KMS-11 (cell line): ENCODE measurements around the gene WDR18.

ENCODE experiments used
- H2AFZ ChIP-seq: fragments of 200-600 bp; sonication (generic); 2 replicates; pipeline ENCODE4 v1.6.1; 2016; ENCODE audit warnings: antibody characterized with exemption, mixed run types, low read depth
- H3K27ac ChIP-seq: fragments of 200-600 bp; sonication (generic); 2 replicates; pipeline ENCODE4 v1.6.1; 2016; ENCODE audit warnings: mild to moderate bottlenecking, mixed run types
- H3K27me3 ChIP-seq: fragments of 200-600 bp; sonication (generic); 2 replicates; pipeline ENCODE4 v1.6.1; 2017; ENCODE audit warnings: mild to moderate bottlenecking, low read depth, mixed run types, moderate library complexity; ENCODE audit not compliant: insufficient read depth
- H3K36me3 ChIP-seq: fragments of 200-600 bp; sonication (generic); 2 replicates; pipeline ENCODE4 v1.6.1; 2017; ENCODE audit warnings: mild to moderate bottlenecking, mixed run types; ENCODE audit not compliant: insufficient read depth
- H3K4me1 ChIP-seq: fragments of 200-600 bp; sonication (generic); 2 replicates; pipeline ENCODE4 v1.6.1; 2016; ENCODE audit warnings: mild to moderate bottlenecking, low read depth, mixed run types; ENCODE audit not compliant: poor library complexity, severe bottlenecking
- H3K4me2 ChIP-seq: fragments of 200-600 bp; sonication (generic); 2 replicates; pipeline ENCODE4 v1.7.0; 2016; ENCODE audit warnings: mild to moderate bottlenecking, mixed run types
- H3K4me3 ChIP-seq: fragments of 200-600 bp; sonication (generic); IDR thresholded peaks from 2 replicates; pipeline ENCODE4 v1.6.1; 2017; ENCODE audit warnings: low read depth, low read length, mixed read lengths; ENCODE audit not compliant: insufficient read depth
- H3K79me2 ChIP-seq: fragments of 200-600 bp; sonication (generic); 2 replicates; pipeline ENCODE4 v1.6.1; 2016; ENCODE audit warnings: low read depth, mixed run types; ENCODE audit not compliant: insufficient read depth
- H3K9ac ChIP-seq: fragments of 200-600 bp; sonication (generic); 2 replicates; pipeline ENCODE4 v1.6.1; 2016; ENCODE audit warnings: mild to moderate bottlenecking, mixed run types
- H4K20me1 ChIP-seq: fragments of 200-600 bp; sonication (generic); 2 replicates; pipeline ENCODE4 v1.6.1; 2016; ENCODE audit warnings: mild to moderate bottlenecking, mixed run types; ENCODE audit not compliant: insufficient read depth
- TF ChIP-seq, protein P1 (sequence below): fragments of 200-600 bp; sonication (generic); conservative IDR thresholded peaks from 2 replicates; pipeline ENCODE4 v1.6.1; 2017; ENCODE audit warnings: low read depth, mild to moderate bottlenecking, antibody characterized with exemption, low read length, moderate library complexity, mixed read lengths

The WDR18 gene

DNA sequence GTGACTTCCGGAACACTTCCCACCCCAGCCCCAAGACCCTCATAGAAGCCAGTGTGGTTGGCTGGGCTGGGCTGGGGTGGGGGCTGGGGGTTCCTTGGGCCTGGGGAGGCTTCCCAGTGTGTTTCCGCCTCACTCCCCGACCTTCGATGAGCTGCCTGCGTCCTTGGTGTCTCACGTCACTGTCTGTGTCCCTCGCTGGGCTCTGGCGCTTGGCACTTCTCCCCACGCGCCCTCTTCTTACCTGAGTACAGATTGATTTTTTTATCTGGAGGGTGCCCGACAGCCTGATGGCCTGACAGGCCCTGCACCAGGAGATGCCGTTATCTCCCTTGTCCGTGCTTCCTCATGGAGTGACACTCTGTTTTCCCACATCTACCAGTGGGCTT lies 8.5 kb downstream of the WDR18 start:
- no peak overlapping the region for H3K4me2 ChIP-seq
- H3K27ac ChIP-seq: no peak overlapping the region
- H3K27me3 ChIP-seq: peaks cover under 1% of the 10 kb centered on the region; the same call in 1 of the 2 replicates
- H2AFZ ChIP-seq: no peak overlapping the region
- H3K36me3 ChIP-seq: no peaks in the 10 kb centered on the region
- no peak overlapping the region for H3K9ac ChIP-seq
- TF ChIP-seq, protein P1, sequence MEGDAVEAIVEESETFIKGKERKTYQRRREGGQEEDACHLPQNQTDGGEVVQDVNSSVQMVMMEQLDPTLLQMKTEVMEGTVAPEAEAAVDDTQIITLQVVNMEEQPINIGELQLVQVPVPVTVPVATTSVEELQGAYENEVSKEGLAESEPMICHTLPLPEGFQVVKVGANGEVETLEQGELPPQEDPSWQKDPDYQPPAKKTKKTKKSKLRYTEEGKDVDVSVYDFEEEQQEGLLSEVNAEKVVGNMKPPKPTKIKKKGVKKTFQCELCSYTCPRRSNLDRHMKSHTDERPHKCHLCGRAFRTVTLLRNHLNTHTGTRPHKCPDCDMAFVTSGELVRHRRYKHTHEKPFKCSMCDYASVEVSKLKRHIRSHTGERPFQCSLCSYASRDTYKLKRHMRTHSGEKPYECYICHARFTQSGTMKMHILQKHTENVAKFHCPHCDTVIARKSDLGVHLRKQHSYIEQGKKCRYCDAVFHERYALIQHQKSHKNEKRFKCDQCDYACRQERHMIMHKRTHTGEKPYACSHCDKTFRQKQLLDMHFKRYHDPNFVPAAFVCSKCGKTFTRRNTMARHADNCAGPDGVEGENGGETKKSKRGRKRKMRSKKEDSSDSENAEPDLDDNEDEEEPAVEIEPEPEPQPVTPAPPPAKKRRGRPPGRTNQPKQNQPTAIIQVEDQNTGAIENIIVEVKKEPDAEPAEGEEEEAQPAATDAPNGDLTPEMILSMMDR: no peak
- no peak overlapping the region for H3K4me3 ChIP-seq
- H4K20me1 ChIP-seq: no peaks in the 10 kb centered on the region
- H3K79me2 ChIP-seq: no peaks in the 10 kb centered on the region
- H3K4me1 ChIP-seq: peaks cover 22% of the 10 kb centered on the region

DNA sequence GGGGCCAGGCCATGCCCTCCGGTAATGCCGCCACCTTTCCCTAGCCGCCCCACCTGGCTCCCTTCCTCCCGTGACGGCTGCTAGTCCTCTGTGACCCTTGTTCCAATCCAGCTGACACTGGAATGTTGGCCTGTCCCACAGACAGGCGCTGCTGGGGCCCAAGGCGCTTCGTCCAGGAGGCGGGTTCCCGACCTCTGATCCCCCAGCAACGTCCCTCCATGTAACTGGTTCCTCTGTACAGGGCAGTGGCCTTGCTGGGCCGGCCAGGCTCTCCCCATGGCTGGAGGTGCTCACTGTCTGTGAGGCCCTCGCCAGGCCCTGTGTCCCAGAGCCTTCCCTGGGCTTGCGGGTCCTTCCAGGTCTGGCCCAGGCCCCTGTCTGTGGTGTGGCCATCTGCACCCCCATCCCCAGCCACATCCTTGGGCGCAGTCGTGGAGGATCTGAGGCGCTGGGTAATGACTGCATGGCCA lies 9.3 kb downstream of the WDR18 start:
- Histone ChIP-seq H3K79me2 (no peaks in the 10 kb centered on the region), H3K4me3 (no peak overlapping the region), H3K27ac (no peak overlapping the region), H3K4me2 (no peak overlapping the region), H4K20me1 (no peaks in the 10 kb centered on the region), H2AFZ (no peak overlapping the region), H3K36me3 (no peaks in the 10 kb centered on the region), H3K9ac (no peak overlapping the region), H3K27me3 (peaks cover 8% of the 10 kb centered on the region; the same call in 1 of the 2 replicates), H3K4me1 (peaks cover 22% of the 10 kb centered on the region)
- TF ChIP-seq, protein P1: no peak

DNA sequence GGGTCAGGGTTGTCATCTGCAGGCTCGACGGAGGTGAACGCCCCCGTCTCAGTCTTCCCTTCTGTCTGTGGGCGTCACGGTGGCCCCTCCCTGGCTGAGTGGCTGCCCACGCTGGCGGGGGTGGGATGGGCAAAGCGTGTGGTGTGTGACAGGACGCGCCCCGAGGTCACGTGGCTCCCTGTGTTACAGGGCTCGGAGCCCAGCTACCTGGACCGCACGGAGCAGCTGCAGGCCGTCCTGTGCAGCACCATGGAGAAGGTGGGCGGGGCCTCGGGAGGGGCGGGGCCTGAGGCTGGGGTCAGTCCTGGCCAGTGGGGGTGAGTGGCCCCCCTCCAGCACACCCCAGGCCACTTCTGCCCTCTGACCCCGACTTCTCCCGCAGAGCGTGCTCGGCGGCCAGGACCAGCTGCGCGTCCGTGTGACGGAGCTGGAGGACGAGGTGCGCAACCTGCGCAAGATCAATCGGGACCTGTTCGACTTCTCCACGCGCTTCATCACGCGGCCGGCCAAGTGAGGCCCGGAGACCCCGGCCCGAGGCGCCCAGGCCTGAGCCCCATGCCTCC lies 9.8 kb downstream of the WDR18 start:
- TF ChIP-seq, protein P1: no peak
- H4K20me1 ChIP-seq: no peaks in the 10 kb centered on the region
- H3K9ac ChIP-seq: no peak overlapping the region
- peaks cover 13% of the 10 kb centered on the region; the same call in 1 of the 2 replicates for H3K27me3 ChIP-seq
- H3K4me3 ChIP-seq: no peak overlapping the region
- H2AFZ ChIP-seq: no peak overlapping the region
- H3K27ac ChIP-seq: no peak overlapping the region
- H3K36me3 ChIP-seq: no peaks in the 10 kb centered on the region
- no peak overlapping the region for H3K4me2 ChIP-seq
- H3K79me2 ChIP-seq: no peaks in the 10 kb centered on the region
- H3K4me1 ChIP-seq: peaks cover 22% of the 10 kb centered on the region

DNA sequence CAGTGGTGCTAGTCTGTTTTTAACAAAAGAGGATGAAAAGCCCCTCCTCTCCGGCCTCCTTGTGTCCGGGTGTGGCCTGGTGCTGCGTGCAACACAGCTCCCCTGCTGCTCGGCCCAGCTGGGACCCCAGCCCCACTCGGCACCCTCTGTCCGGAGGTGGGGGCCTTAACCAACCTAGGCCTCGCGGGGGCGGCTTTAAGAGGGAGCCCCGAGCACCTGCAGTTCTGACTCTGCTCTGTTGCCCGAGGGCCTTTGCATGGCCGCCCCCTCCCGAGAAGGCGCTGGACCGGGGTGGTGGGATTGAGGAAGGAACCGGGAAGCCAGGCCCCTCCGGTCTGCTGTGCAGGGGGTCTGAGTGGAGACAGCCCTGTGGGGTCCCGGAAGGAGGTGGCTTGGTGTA lies 10.4 kb downstream of the WDR18 start:
- Histone ChIP-seq H3K36me3 (no peaks in the 10 kb centered on the region), H2AFZ (no peak overlapping the region), H3K4me1 (peaks cover 22% of the 10 kb centered on the region), H3K27me3 (peaks cover 16% of the 10 kb centered on the region; the same call in 1 of the 2 replicates), H3K9ac (no peak overlapping the region), H3K4me2 (no peak overlapping the region), H3K4me3 (no peak overlapping the region), H4K20me1 (no peaks in the 10 kb centered on the region), H3K79me2 (no peaks in the 10 kb centered on the region), H3K27ac (no peak overlapping the region)
- TF ChIP-seq, protein P1: no peak
